DOHH2 (cell line): Measurements from ENCODE around the gene SLC16A9.
"Not testable (repeated sequence)": the region's sequence is repeated elsewhere in the genome, so short reads cannot be mapped to it uniquely, and the experiment has no call there.

ENCODE experiments used
- H3F3A ChIP-seq: fragments of 200-600 bp; sonication (generic), shearing (Covaris generic); 2 replicates; pipeline ENCODE4 v1.6.0; 2016; ENCODE audit warnings: antibody characterized with exemption, mild to moderate bottlenecking; ENCODE audit not compliant: control insufficient read depth, insufficient read depth
- H3K27ac ChIP-seq: fragments of 200-600 bp; sonication (generic); 2 replicates; pipeline ENCODE4 v1.5.1; 2014; ENCODE audit warnings: low read depth, mild to moderate bottlenecking, low read length, moderate library complexity
- H3K27me3 ChIP-seq: fragments of 200-600 bp; sonication (generic); 2 replicates; pipeline ENCODE4 v1.6.1; 2014; ENCODE audit warnings: mild to moderate bottlenecking, low read length, mixed read lengths; ENCODE audit not compliant: control insufficient read depth
- H3K36me3 ChIP-seq: fragments of 200-600 bp; sonication (generic); 2 replicates; pipeline ENCODE4 v1.6.1; 2014; ENCODE audit warnings: mild to moderate bottlenecking, low read length, moderate library complexity, mixed read lengths; ENCODE audit not compliant: control insufficient read depth
- H3K4me1 ChIP-seq: fragments of 200-600 bp; sonication (generic); 2 replicates; pipeline ENCODE4 v1.6.1; 2014; ENCODE audit warnings: mild to moderate bottlenecking, low read length, mixed read lengths; ENCODE audit not compliant: control insufficient read depth
- H3K4me2 ChIP-seq: fragments of 200-600 bp; sonication (generic); 2 replicates; pipeline ENCODE4 v1.6.0; 2014; ENCODE audit warnings: mild to moderate bottlenecking, low read length, moderate library complexity
- H3K4me3 ChIP-seq: fragments of 200-600 bp; sonication (generic); 2 replicates; pipeline ENCODE4 v1.5.1; 2014; ENCODE audit warnings: mild to moderate bottlenecking, low read length, mixed read lengths
- H3K79me2 ChIP-seq: fragments of 200-600 bp; sonication (generic); 2 replicates; pipeline ENCODE4 v1.6.1; 2014; ENCODE audit warnings: mild to moderate bottlenecking, low read length, mixed read lengths; ENCODE audit not compliant: control insufficient read depth
- H3K9me2 ChIP-seq: fragments of 200-600 bp; sonication (generic); replicated peaks from 2 replicates; pipeline ENCODE4 v1.6.1; 2014; ENCODE audit warnings: mild to moderate bottlenecking, low read length, mixed read lengths; ENCODE audit not compliant: control insufficient read depth
- H3K9me3 ChIP-seq: fragments of 200-600 bp; sonication (generic); 2 replicates; pipeline ENCODE4 v1.6.1; 2014; ENCODE audit warnings: antibody characterized with exemption, low read length, mixed read lengths; ENCODE audit not compliant: control insufficient read depth, insufficient read depth
- H4K20me1 ChIP-seq: fragments of 200-600 bp; sonication (generic); 2 replicates; pipeline ENCODE4 v1.6.0; 2014; ENCODE audit warnings: low read depth, mild to moderate bottlenecking, antibody characterized with exemption, low read length, moderate library complexity; ENCODE audit not compliant: control insufficient read depth, insufficient read depth
- CTCF ChIP-seq: fragments of 200-600 bp; sonication (generic); IDR thresholded peaks from one replicate; pipeline ENCODE4 v1.5.1; 2014; ENCODE audit warnings: antibody characterized with exemption, mild to moderate bottlenecking, low read depth, low read length; ENCODE audit not compliant: poor library complexity, severe bottlenecking
- EZH2phosphoT487 ChIP-seq: fragments of 200-600 bp; sonication (generic); IDR thresholded peaks from 2 replicates; pipeline ENCODE4 v1.6.1; 2017; ENCODE audit warnings: borderline replicate concordance, mild to moderate bottlenecking, antibody characterized with exemption, low read length, moderate library complexity, mixed read lengths

The SLC16A9 gene

GRCh38 chr10:59735296-59735695 is 25.6 kb upstream of the SLC16A9 start:
- H4K20me1 ChIP-seq: no peaks in the 10 kb centered on the region
- no peaks in the 10 kb centered on the region for H3K36me3 ChIP-seq
- H3F3A ChIP-seq: no peaks in the 10 kb centered on the region
- 0 out of 2 replicates have a peak, but pooled peaks cover 4% of the 10 kb centered on the region for H3K27me3 ChIP-seq
- H3K4me2 ChIP-seq: no peak overlapping the region
- no peak overlapping the region for H3K27ac ChIP-seq
- no peak for TF ChIP-seq EZH2phosphoT487
- no peak for TF ChIP-seq CTCF
- no peaks in the 10 kb centered on the region for H3K9me2 ChIP-seq
- H3K4me3 ChIP-seq: no peak overlapping the region
- no peaks in the 10 kb centered on the region for H3K79me2 ChIP-seq
- no peaks in the 10 kb centered on the region for H3K4me1 ChIP-seq
- H3K9me3 ChIP-seq: no peaks in the 10 kb centered on the region

GRCh38 chr10:59734014-59734462 is 24.4 kb upstream of the SLC16A9 start:
- Histone ChIP-seq H4K20me1 (no peaks in the 10 kb centered on the region), H3K4me2 (no peak overlapping the region), H3K27ac (no peak overlapping the region), H3K9me2 (no peaks in the 10 kb centered on the region), H3K9me3 (no peaks in the 10 kb centered on the region), H3K4me1 (no peaks in the 10 kb centered on the region), H3F3A (no peaks in the 10 kb centered on the region), H3K36me3 (no peaks in the 10 kb centered on the region), H3K79me2 (no peaks in the 10 kb centered on the region), H3K27me3 (0 out of 2 replicates have a peak, but pooled peaks cover 4% of the 10 kb centered on the region), H3K4me3 (no peak overlapping the region)
- TF ChIP-seq CTCF: no peak
- TF ChIP-seq EZH2phosphoT487: no peak

GRCh38 chr10:59733321-59734013 is 23.8 kb upstream of the SLC16A9 start:
- H3K9me2 ChIP-seq, H3K36me3 ChIP-seq, H3F3A ChIP-seq, H3K4me1 ChIP-seq, H3K9me3 ChIP-seq, H4K20me1 ChIP-seq, H3K27me3 ChIP-seq, H3K4me2 ChIP-seq, H3K4me3 ChIP-seq, H3K79me2 ChIP-seq, H3K27ac ChIP-seq: not testable (repeated sequence)

- not testable (repeated sequence) for H3K4me2 ChIP-seq, H4K20me1 ChIP-seq, H3K4me1 ChIP-seq, H3K9me2 ChIP-seq, H3K79me2 ChIP-seq, H3K4me3 ChIP-seq, H3K27me3 ChIP-seq, H3K27ac ChIP-seq, H3K36me3 ChIP-seq, H3K9me3 ChIP-seq, H3F3A ChIP-seq
These were observed 23.2 kb upstream of the SLC16A9 start for GRCh38 chr10:59732849-59733248.

GRCh38 chr10:59729167-59729566 is 19.5 kb upstream of the SLC16A9 start:
- not testable (repeated sequence) for H3K36me3 ChIP-seq, H3K9me3 ChIP-seq, H3K27ac ChIP-seq, H3K79me2 ChIP-seq, H3K27me3 ChIP-seq, H3K4me1 ChIP-seq, H3K9me2 ChIP-seq, H3F3A ChIP-seq, H4K20me1 ChIP-seq, H3K4me2 ChIP-seq, H3K4me3 ChIP-seq
